Measurements from ENCODE around the gene IER5L. TPM values are rescaled to one million over a fixed set of nuclear protein-coding genes. Genes with fewer than 3 reads are reported as not detected.

IER5L gene
- total and polyA plus RNA-seq, 9 of the 15 experiments (the other 6 are each of a cell fraction or from before 2014, with no cell fraction given) = 0.14 to 11.9 (median 0.52) TPM

DNA sequence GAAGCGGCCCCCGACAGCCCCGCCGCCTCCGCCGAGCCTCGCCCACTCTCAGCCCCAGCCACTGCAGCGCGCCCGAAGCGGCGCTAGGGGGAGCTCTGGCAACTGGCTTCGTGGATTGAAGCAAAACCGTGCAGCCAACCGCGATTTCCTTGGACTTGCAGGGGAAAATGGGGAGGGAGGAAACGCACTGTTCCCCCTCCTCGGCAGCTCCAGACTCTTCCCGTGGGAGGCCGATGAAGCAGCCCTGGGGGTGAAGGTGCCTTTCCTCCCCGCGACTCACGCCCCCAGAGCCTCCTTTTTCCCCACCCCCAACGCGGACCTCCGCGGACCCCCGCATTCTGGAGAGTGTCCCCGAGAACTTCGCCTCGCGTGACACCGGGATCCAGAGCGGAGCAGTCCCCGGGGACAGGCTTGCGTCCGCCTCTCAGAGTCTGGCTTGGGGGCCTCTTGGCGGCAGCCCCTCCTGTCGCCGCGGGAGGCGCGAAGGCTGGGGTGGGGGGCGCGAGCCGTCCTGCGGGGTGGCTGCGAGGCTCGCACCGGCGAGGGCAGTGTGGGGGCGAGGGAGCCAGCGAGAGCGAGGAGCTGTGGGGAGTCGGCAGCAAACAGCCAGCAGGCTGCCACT lies 3.8 kb downstream of the IER5L start (continued):
- TF ChIP-seq, protein P1, sequence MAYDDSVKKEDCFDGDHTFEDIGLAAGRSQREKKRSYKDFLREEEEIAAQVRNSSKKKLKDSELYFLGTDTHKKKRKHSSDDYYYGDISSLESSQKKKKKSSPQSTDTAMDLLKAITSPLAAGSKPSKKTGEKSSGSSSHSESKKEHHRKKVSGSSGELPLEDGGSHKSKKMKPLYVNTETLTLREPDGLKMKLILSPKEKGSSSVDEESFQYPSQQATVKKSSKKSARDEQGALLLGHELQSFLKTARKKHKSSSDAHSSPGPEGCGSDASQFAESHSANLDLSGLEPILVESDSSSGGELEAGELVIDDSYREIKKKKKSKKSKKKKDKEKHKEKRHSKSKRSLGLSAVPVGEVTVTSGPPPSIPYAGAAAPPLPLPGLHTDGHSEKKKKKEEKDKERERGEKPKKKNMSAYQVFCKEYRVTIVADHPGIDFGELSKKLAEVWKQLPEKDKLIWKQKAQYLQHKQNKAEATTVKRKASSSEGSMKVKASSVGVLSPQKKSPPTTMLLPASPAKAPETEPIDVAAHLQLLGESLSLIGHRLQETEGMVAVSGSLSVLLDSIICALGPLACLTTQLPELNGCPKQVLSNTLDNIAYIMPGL (CRISPR knock-in tag; IDR thresholded peaks at IDR 0.05) = 0 out of 2 replicates have a peak, but pooled peaks have one; percentile 77
- peak; percentile 56; the same call in 1 of the 2 replicates for TF ChIP-seq ZNF263 (CRISPR knock-in tag; IDR thresholded peaks at IDR 0.05; ENCODE audit: borderline replicate concordance)
- TF ChIP-seq NCOR1 (IDR thresholded peaks at IDR 0.05) = no peak; the same call in 1 of the 2 replicates
- TF ChIP-seq, protein P2, sequence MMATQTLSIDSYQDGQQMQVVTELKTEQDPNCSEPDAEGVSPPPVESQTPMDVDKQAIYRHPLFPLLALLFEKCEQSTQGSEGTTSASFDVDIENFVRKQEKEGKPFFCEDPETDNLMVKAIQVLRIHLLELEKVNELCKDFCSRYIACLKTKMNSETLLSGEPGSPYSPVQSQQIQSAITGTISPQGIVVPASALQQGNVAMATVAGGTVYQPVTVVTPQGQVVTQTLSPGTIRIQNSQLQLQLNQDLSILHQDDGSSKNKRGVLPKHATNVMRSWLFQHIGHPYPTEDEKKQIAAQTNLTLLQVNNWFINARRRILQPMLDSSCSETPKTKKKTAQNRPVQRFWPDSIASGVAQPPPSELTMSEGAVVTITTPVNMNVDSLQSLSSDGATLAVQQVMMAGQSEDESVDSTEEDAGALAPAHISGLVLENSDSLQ (IDR thresholded peaks at IDR 0.05) = no peak
- TF ChIP-seq NBN (IDR thresholded peaks at IDR 0.05; ENCODE audit: low read depth) = no peak; the same call in 1 of the 2 replicates
- peak; percentile 40; the same call in 1 of the 2 replicates for TF ChIP-seq CXXC5 (CRISPR knock-in tag; IDR thresholded peaks at IDR 0.05)
- no peak for TF ChIP-seq ZNF121 (CRISPR knock-in tag; conservative IDR thresholded peaks at IDR 0.05)
- no peak for TF ChIP-seq SMAD2 (IDR thresholded peaks at IDR 0.05; ENCODE audit: low read depth, low read length)
- TF ChIP-seq, protein P3, sequence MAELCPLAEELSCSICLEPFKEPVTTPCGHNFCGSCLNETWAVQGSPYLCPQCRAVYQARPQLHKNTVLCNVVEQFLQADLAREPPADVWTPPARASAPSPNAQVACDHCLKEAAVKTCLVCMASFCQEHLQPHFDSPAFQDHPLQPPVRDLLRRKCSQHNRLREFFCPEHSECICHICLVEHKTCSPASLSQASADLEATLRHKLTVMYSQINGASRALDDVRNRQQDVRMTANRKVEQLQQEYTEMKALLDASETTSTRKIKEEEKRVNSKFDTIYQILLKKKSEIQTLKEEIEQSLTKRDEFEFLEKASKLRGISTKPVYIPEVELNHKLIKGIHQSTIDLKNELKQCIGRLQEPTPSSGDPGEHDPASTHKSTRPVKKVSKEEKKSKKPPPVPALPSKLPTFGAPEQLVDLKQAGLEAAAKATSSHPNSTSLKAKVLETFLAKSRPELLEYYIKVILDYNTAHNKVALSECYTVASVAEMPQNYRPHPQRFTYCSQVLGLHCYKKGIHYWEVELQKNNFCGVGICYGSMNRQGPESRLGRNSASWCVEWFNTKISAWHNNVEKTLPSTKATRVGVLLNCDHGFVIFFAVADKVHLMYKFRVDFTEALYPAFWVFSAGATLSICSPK (IDR thresholded peaks at IDR 0.05; ENCODE audit: borderline replicate concordance) = no peak
- TF ChIP-seq POLR2G (IDR thresholded peaks at IDR 0.05; ENCODE audit: low read depth, low read length) = peak; percentile 72
- no peak for TF ChIP-seq RFX7 (CRISPR knock-in tag; IDR thresholded peaks at IDR 0.05)

All from K562 (cell line).